Keratinocyte (primary cell): ENCODE measurements around the gene KIF20A.

Experiments
- CTCF ChIP-seq, 3 experiments: IDR thresholded peaks in 1 of 3; conservative IDR thresholded peaks in 1 of 3; optimal IDR thresholded peaks in 1 of 3; 2 replicates in 2 of 3; 3 replicates in 1 of 3; pipeline versions ENCODE3 to v1.5.1; 2011; ENCODE audit warnings: low read length in 3 of 3, mild to moderate bottlenecking in 3 of 3, moderate library complexity in 2 of 3, control low read depth in 1 of 3, inconsistent platforms in 1 of 3; ENCODE audit not compliant: insufficient read depth in 2 of 3; ENCODE audit errors: extremely low read depth in 1 of 3
- EZH2 ChIP-seq: IDR thresholded peaks from one replicate; pipeline ENCODE4 v1.6.1; 2012; ENCODE audit warnings: inconsistent platforms, mild to moderate bottlenecking, low read length, moderate library complexity

DNA sequence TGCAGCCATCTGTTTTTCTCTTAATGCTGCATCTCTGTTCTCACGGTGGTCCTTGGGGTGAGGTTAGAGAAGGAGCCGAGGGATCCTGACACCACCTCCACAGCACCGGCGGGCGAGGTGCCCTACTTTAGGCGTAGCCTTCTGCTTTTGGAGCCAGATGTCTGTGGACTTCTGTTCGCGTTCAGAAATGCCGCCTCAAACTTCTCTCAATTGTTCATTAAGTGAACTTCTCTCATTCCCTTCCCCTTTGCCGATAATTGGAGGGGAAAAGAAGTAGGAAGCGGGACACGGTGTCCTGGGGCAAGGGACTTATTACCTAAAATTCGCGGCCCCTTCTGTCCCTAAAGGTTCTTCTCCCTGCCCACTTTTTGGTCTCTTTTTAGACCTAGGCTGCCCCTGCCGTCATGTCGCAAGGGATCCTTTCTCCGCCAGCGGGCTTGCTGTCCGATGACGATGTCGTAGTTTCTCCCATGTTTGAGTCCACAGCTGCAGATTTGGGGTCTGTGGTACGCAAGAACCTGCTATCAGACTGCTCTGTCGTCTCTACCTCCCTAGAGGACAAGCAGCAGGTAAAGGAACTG, 455 bp downstream of the KIF20A start:
- no peak for TF ChIP-seq CTCF (optimal IDR thresholded peaks at IDR 0.05 in 1 of 3, IDR thresholded peaks at IDR 0.05 in 1 of 3, conservative IDR thresholded peaks at IDR 0.05 in 1 of 3; ENCODE audit: extremely low read depth in 1 of 3, insufficient read depth in 2 of 3, low read length in 3 of 3)
- TF ChIP-seq EZH2, result no peak
